GM19468 (cell line): ENCODE measurements around the gene PPP1R7.

Experiments used
- ATAC-seq: cut with Tn5 transposase; IDR thresholded peaks from one replicate; pipeline ENCODE4 v1.9.1; 2021; ENCODE audit warnings: mild to moderate bottlenecking, moderate library complexity, moderate number of reproducible peaks; ENCODE audit not compliant: unreplicated experiment; ENCODE audit errors: extremely low read depth

PPP1R7 gene

GRCh38 chr2:241137276-241138190 lies 12.7 kb upstream of the PPP1R7 start:
- no peak for ATAC-seq

GRCh38 chr2:241138471-241138870 lies 11.8 kb upstream of the PPP1R7 start:
- ATAC-seq = no peak

- no peak for ATAC-seq
Measured at GRCh38 chr2:241139531-241140444, 10.5 kb upstream of the PPP1R7 start.

- no peak for ATAC-seq
Measured at GRCh38 chr2:241140445-241140840, 9.8 kb upstream of the PPP1R7 start.

GRCh38 chr2:241141214-241141770 lies 9.0 kb upstream of the PPP1R7 start:
- no peak for ATAC-seq

- ATAC-seq = no peak
Measured at GRCh38 chr2:241142063-241142462, 8.2 kb upstream of the PPP1R7 start.

GRCh38 chr2:241142593-241142992 lies 7.7 kb upstream of the PPP1R7 start:
- no peak for ATAC-seq

GRCh38 chr2:241146286-241146685 lies 4.0 kb upstream of the PPP1R7 start:
- ATAC-seq = no peak

- ATAC-seq = no peak
Measured at GRCh38 chr2:241147336-241147735, 2.9 kb upstream of the PPP1R7 start.

- no peak for ATAC-seq
Measured at GRCh38 chr2:241148239-241148638, 2.0 kb upstream of the PPP1R7 start.

GRCh38 chr2:241148891-241149674 lies 1.2 kb upstream of the PPP1R7 start, which contains the start of gene PASK:
TSS of gene PASK (minus strand) at chr2:241149472. CDS start at chr2:241143032, 6,440 bp downstream.
- peak; percentile 61 for ATAC-seq

- ATAC-seq = no peak
Measured at GRCh38 chr2:241149675-241149924, 667 bp upstream of the PPP1R7 start.

- no peak for ATAC-seq
Measured at GRCh38 chr2:241150660-241151530, 628 bp downstream of the PPP1R7 start.

- no peak for ATAC-seq
Measured at GRCh38 chr2:241151934-241152660, 1.8 kb downstream of the PPP1R7 start.

- no peak for ATAC-seq
Measured at GRCh38 chr2:241153616-241154015, 3.3 kb downstream of the PPP1R7 start.

GRCh38 chr2:241154915-241155314 lies 4.6 kb downstream of the PPP1R7 start:
- ATAC-seq = no peak

GRCh38 chr2:241155936-241156335 lies 5.7 kb downstream of the PPP1R7 start:
- ATAC-seq = no peak

- ATAC-seq = no peak
Measured at GRCh38 chr2:241156971-241157441, 6.7 kb downstream of the PPP1R7 start.
